IMR-90 (cell line): ENCODE measurements around the gene GMNN. TPM values are rescaled to one million over a fixed set of nuclear protein-coding genes. Genes with fewer than 3 reads are reported as not detected.

ENCODE experiments used
- ATAC-seq: fragments of 200-7000 bp; cut with Tn5 transposase; 2 replicates; pipeline ENCODE4 v1.9.1; 2020; ENCODE audit warnings: low read depth, mild to moderate bottlenecking, moderate library complexity
- BruUV-seq: library from RNA; stranded (reverse); fragments of 400-500 nt; replicated peaks from 2 replicates; lab custom pipeline; 2021; lab: Mats Ljungman, UMichigan
- CTCF ChIA-PET: fragments of 300-600 bp; formaldehyde crosslinking; extraction: SDS; loops from one replicate; lab custom pipeline; 2021; ENCODE audit warnings: antibody characterized with exemption; lab: Yijun Ruan, JAX
- POLR2A ChIA-PET: fragments of 300-600 bp; sonication (Branson Sonifier 250); formaldehyde crosslinking; loops from one replicate; lab custom pipeline; 2022; ENCODE audit warnings: antibody characterized with exemption; ENCODE audit not compliant: unreplicated experiment; lab: Charles Lee
- DNase-seq: peaks from one replicate; pipeline ENCODE4 v3.0.0; 2013
- H2AFZ ChIP-seq: replicated peaks from 2 replicates; pipeline ENCODE3; 2013; ENCODE audit warnings: low read length, mild to moderate bottlenecking; ENCODE audit not compliant: poor library complexity
- H2AK5ac ChIP-seq: 2 replicates; pipeline ENCODE4 v1.6.1; 2013; ENCODE audit warnings: low read depth, low read length, inconsistent platforms
- H2AK9ac ChIP-seq: replicated peaks from 2 replicates; pipeline ENCODE3; 2013; ENCODE audit warnings: mild to moderate bottlenecking, low read depth, low read length, moderate library complexity; ENCODE audit not compliant: poor library complexity
- H2BK120ac ChIP-seq: 2 replicates; pipeline ENCODE4 v1.6.1; 2013; ENCODE audit warnings: low read depth, low read length, inconsistent platforms
- H2BK15ac ChIP-seq: 3 replicates; pipeline ENCODE4 v1.6.1; 2013; ENCODE audit warnings: low read depth, low read length, inconsistent platforms
- H2BK20ac ChIP-seq: 2 replicates; pipeline ENCODE4 v1.6.1; 2013; ENCODE audit warnings: low read depth, mild to moderate bottlenecking, inconsistent platforms, low read length, moderate library complexity
- H2BK5ac ChIP-seq: 2 replicates; pipeline ENCODE4 v1.6.1; 2013; ENCODE audit warnings: mild to moderate bottlenecking, low read depth, low read length, inconsistent platforms; ENCODE audit not compliant: poor library complexity, severe bottlenecking
- H3K14ac ChIP-seq: replicated peaks from 2 replicates; pipeline ENCODE4 v1.6.1; 2013; ENCODE audit warnings: low read depth, low read length, inconsistent platforms
- H3K18ac ChIP-seq: 2 replicates; pipeline ENCODE4 v1.6.1; 2013; ENCODE audit warnings: low read depth, low read length, control low read depth
- H3K23ac ChIP-seq: 2 replicates; pipeline ENCODE4 v1.6.1; 2013; ENCODE audit warnings: low read depth, low read length, inconsistent platforms
- H3K27ac ChIP-seq: 2 replicates; pipeline ENCODE4 v1.5.1; 2013; ENCODE audit warnings: mild to moderate bottlenecking, control low read depth, low read length; ENCODE audit not compliant: insufficient read depth
- H3K27me3 ChIP-seq: 2 replicates; pipeline ENCODE4 v1.6.1; 2013; ENCODE audit warnings: low read length; ENCODE audit not compliant: control insufficient read depth, insufficient read depth
- H3K36me3 ChIP-seq: 2 replicates; pipeline ENCODE4 v1.6.1; 2013; ENCODE audit warnings: low read length, mixed read lengths; ENCODE audit not compliant: control insufficient read depth, insufficient read depth
- H3K4ac ChIP-seq: 2 replicates; pipeline ENCODE4 v1.6.1; 2013; ENCODE audit warnings: low read depth, low read length, inconsistent platforms
- H3K4me1 ChIP-seq: 2 replicates; pipeline ENCODE4 v1.6.1; 2013; ENCODE audit warnings: low read length, mixed read lengths; ENCODE audit not compliant: control insufficient read depth, insufficient read depth
- H3K4me2 ChIP-seq: 2 replicates; pipeline ENCODE4 v1.6.1; 2013; ENCODE audit warnings: low read depth, mild to moderate bottlenecking, control low read depth, low read length, moderate library complexity
- H3K4me3 ChIP-seq: 2 replicates; pipeline ENCODE4 v1.5.1; 2013; ENCODE audit warnings: low read depth, mild to moderate bottlenecking, control low read depth, low read length, moderate library complexity; ENCODE audit not compliant: insufficient read depth
- H3K56ac ChIP-seq: 2 replicates; pipeline ENCODE4 v1.6.1; 2013; ENCODE audit warnings: low read length, inconsistent platforms; ENCODE audit not compliant: insufficient read depth; ENCODE audit errors: extremely low read depth
- H3K79me1 ChIP-seq, 2 experiments: 2 replicates each; pipeline ENCODE4 v1.6.1; 2013; ENCODE audit warnings: low read length in 2 of 2, inconsistent platforms in 1 of 2, low read depth in 1 of 2
- H3K9ac ChIP-seq: 2 replicates; pipeline ENCODE4 v1.6.1; 2013; ENCODE audit warnings: low read depth, low read length, control low read depth
- H3K9me1 ChIP-seq: 2 replicates; pipeline ENCODE4 v1.6.1; 2013; ENCODE audit warnings: low read length, inconsistent platforms; ENCODE audit not compliant: insufficient read depth
- H3K9me3 ChIP-seq: 2 replicates; pipeline ENCODE4 v1.6.1; 2013; ENCODE audit warnings: low read length; ENCODE audit not compliant: control insufficient read depth, insufficient read depth
- H4K20me1 ChIP-seq: 2 replicates; pipeline ENCODE4 v1.6.1; 2013; ENCODE audit warnings: low read length, inconsistent platforms; ENCODE audit not compliant: insufficient read depth
- H4K5ac ChIP-seq: 2 replicates; pipeline ENCODE4 v1.6.1; 2013; ENCODE audit warnings: mild to moderate bottlenecking, low read depth, low read length, control low read depth
- H4K8ac ChIP-seq, 2 experiments: 2 replicates each; pipeline ENCODE4 v1.6.1; 2013; ENCODE audit warnings: low read depth in 2 of 2, low read length in 2 of 2, control low read depth in 1 of 2, inconsistent platforms in 1 of 2
- H4K91ac ChIP-seq: 2 replicates; pipeline ENCODE4 v1.6.1; 2013; ENCODE audit warnings: low read depth, low read length, inconsistent platforms; ENCODE audit not compliant: insufficient read depth
- CHD1 ChIP-seq: IDR thresholded peaks from 2 replicates; pipeline ENCODE4 v1.6.1; 2012; ENCODE audit warnings: low read depth, low read length, improper control_type of control experiment
- FOS ChIP-seq: fragments of 150-350 bp; IDR thresholded peaks from 2 replicates; pipeline ENCODE4 v1.6.1; 2016; ENCODE audit warnings: low read depth, low read length
- MXI1 ChIP-seq: IDR thresholded peaks from 2 replicates; pipeline ENCODE4 v1.6.1; 2012; ENCODE audit warnings: low read depth, mild to moderate bottlenecking, low read length, moderate library complexity, borderline replicate concordance
- RCOR1 ChIP-seq: IDR thresholded peaks from 2 replicates; pipeline ENCODE4 v1.6.1; 2012; ENCODE audit warnings: mild to moderate bottlenecking, low read length, improper control_type of control experiment; ENCODE audit not compliant: insufficient replicate concordance
- RFX5 ChIP-seq: IDR thresholded peaks from 2 replicates; pipeline ENCODE4 v1.8.0; 2012; ENCODE audit warnings: low read depth, mild to moderate bottlenecking, low read length, moderate library complexity
- WGBS, 2 experiments: methylation state at CpG; one replicate each; pipeline versions ENCODE4 v1.1.5 to v1.1.7; 2013; ENCODE audit warnings: missing lambda C conversion rate in 2 of 2; ENCODE audit not compliant: insufficient read length in 1 of 2; ENCODE audit errors: extremely low coverage in 2 of 2; 5-methylcytosine and 5-hydroxymethylcytosine counted together
- dilution Hi-C: fragments of 300-500 bp; cut with HindIII; formaldehyde crosslinking; loops from one replicate; pipeline ENCODE4 v1.14.3; 2018; ENCODE audit warnings: low sequenced_read_pairs; ENCODE audit not compliant: unreplicated experiment
- in situ Hi-C: fragments of 300-500 bp; cut with MboI; formaldehyde crosslinking; loops from 3 replicates; pipeline ENCODE4 v1.14.3; 2019; ENCODE audit warnings: low sequenced_read_pairs, inconsistent platforms, mixed read lengths
- intact Hi-C: fragments of 100-400 bp; cut with micrococcal nuclease; formaldehyde crosslinking; loops from 2 replicates; pipeline ENCODE4 v1.10.0; 2022
- polyA plus RNA-seq, 3 experiments: library from polyadenylated mRNA; depleted of rRNA; stranded (reverse); fragments of >200 nt; gene quantifications; 2 replicates each; pipeline ENCODE4 v1.2.3, GENCODE V29; 2012; ENCODE audit warnings: low replicate concordance in 1 of 3
- total RNA-seq: library from RNA; depleted of rRNA; stranded (reverse); fragments of >200 nt; gene quantifications from 2 replicates; pipeline ENCODE4 v1.2.3, GENCODE V29; 2012
- TF ChIP-seq, protein P1 (sequence below): fragments of 150-350 bp; IDR thresholded peaks from 2 replicates; pipeline ENCODE4 v1.6.1; 2016; ENCODE audit warnings: low read depth, mild to moderate bottlenecking, low read length, moderate library complexity, borderline replicate concordance
- TF ChIP-seq, protein P2 (sequence below): conservative IDR thresholded peaks from 2 replicates; pipeline ENCODE4 v1.5.1; 2012; ENCODE audit warnings: mild to moderate bottlenecking, low read depth, low read length, improper control_type of control experiment
- TF ChIP-seq, protein P3 (sequence below): fragments of 150-350 bp; IDR thresholded peaks from 2 replicates; pipeline ENCODE4 v1.6.1; 2017; ENCODE audit warnings: mild to moderate bottlenecking, antibody characterized with exemption, low read length, low read depth

Gene GMNN
- total and polyA plus RNA-seq, 2 of the 4 experiments (the other 2 are of a cell fraction) = 19.7 to 22.2 TPM

DNA sequence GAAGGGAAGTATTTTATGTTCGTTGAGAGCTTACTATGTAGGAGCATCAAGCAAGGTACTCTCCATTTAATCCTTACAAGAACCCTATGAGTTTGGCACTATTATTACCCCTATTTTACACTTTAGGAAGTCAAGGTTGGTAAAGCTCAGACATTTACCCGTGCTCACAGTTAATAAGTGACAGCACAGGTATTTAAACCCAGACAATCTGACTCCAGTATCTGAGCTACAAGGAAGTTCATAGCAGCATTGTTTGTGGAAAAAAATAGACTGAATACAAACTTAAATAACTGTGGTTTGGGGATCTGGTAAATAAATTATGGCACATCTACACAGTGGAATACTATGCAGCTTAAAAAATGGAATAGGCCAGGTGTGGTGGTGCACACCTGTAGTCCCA is 21.2 kb upstream of the GMNN start:
- no peak overlapping the region for H4K8ac ChIP-seq
- no peaks in the 10 kb centered on the region for H3K27me3 ChIP-seq
- WGBS, 2 experiments = no CpG with 5 or more reads among the region's 2 CpGs
- H2AK9ac ChIP-seq = no peak overlapping the region
- no peak overlapping the region for H2BK20ac ChIP-seq
- CTCF ChIA-PET = no interaction called here
- DNase-seq = no peak
- no peak overlapping the region for H2BK15ac ChIP-seq
- no peaks in the 10 kb centered on the region for H4K20me1 ChIP-seq
- no TSS peak for BruUV-seq
- no peaks in the 10 kb centered on the region for H3K9me3 ChIP-seq
- no peak for ATAC-seq
- no peaks in the 10 kb centered on the region for H3K36me3 ChIP-seq
- H4K91ac ChIP-seq = no peak overlapping the region
- no peak overlapping the region for H3K14ac ChIP-seq
- H2BK5ac ChIP-seq = no peak overlapping the region
- H3K79me1 ChIP-seq = no peaks in the 10 kb centered on the region
- no peak overlapping the region for H3K18ac ChIP-seq
- dilution Hi-C loops (no loop called here), intact Hi-C loops (no loop called here), in situ Hi-C loops (no loop called here)
- H3K4me3 ChIP-seq = no peak overlapping the region
- H3K4ac ChIP-seq = no peak overlapping the region
- no peak overlapping the region for H3K23ac ChIP-seq
- no peak overlapping the region for H2AFZ ChIP-seq
- H4K5ac ChIP-seq = no peak overlapping the region
- no peak overlapping the region for H2AK5ac ChIP-seq
- no peak overlapping the region for H3K56ac ChIP-seq
- H3K4me2 ChIP-seq = no peak overlapping the region
- POLR2A ChIA-PET = no interaction called here
- TF ChIP-seq, protein P1, sequence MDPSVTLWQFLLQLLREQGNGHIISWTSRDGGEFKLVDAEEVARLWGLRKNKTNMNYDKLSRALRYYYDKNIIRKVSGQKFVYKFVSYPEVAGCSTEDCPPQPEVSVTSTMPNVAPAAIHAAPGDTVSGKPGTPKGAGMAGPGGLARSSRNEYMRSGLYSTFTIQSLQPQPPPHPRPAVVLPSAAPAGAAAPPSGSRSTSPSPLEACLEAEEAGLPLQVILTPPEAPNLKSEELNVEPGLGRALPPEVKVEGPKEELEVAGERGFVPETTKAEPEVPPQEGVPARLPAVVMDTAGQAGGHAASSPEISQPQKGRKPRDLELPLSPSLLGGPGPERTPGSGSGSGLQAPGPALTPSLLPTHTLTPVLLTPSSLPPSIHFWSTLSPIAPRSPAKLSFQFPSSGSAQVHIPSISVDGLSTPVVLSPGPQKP = no peak
- TF ChIP-seq, protein P2, sequence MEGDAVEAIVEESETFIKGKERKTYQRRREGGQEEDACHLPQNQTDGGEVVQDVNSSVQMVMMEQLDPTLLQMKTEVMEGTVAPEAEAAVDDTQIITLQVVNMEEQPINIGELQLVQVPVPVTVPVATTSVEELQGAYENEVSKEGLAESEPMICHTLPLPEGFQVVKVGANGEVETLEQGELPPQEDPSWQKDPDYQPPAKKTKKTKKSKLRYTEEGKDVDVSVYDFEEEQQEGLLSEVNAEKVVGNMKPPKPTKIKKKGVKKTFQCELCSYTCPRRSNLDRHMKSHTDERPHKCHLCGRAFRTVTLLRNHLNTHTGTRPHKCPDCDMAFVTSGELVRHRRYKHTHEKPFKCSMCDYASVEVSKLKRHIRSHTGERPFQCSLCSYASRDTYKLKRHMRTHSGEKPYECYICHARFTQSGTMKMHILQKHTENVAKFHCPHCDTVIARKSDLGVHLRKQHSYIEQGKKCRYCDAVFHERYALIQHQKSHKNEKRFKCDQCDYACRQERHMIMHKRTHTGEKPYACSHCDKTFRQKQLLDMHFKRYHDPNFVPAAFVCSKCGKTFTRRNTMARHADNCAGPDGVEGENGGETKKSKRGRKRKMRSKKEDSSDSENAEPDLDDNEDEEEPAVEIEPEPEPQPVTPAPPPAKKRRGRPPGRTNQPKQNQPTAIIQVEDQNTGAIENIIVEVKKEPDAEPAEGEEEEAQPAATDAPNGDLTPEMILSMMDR = no peak
- TF ChIP-seq MXI1 = no peak
- TF ChIP-seq, protein P3, sequence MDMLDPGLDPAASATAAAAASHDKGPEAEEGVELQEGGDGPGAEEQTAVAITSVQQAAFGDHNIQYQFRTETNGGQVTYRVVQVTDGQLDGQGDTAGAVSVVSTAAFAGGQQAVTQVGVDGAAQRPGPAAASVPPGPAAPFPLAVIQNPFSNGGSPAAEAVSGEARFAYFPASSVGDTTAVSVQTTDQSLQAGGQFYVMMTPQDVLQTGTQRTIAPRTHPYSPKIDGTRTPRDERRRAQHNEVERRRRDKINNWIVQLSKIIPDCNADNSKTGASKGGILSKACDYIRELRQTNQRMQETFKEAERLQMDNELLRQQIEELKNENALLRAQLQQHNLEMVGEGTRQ = no peak
- no peak for TF ChIP-seq RFX5
- no peak for TF ChIP-seq RCOR1
- TF ChIP-seq CHD1 = no peak
- no peak for TF ChIP-seq FOS
- no peaks in the 10 kb centered on the region for H3K9me1 ChIP-seq
- H3K27ac ChIP-seq = no peak overlapping the region
- no peaks in the 10 kb centered on the region for H3K4me1 ChIP-seq
- H2BK120ac ChIP-seq = no peak overlapping the region
- H3K9ac ChIP-seq = no peak overlapping the region
